ENCODE results near the gene HEXB.
A peak's percentile ranks its signal among the peaks of the same experiment; 100 is the strongest.

HEXB gene

DNA sequence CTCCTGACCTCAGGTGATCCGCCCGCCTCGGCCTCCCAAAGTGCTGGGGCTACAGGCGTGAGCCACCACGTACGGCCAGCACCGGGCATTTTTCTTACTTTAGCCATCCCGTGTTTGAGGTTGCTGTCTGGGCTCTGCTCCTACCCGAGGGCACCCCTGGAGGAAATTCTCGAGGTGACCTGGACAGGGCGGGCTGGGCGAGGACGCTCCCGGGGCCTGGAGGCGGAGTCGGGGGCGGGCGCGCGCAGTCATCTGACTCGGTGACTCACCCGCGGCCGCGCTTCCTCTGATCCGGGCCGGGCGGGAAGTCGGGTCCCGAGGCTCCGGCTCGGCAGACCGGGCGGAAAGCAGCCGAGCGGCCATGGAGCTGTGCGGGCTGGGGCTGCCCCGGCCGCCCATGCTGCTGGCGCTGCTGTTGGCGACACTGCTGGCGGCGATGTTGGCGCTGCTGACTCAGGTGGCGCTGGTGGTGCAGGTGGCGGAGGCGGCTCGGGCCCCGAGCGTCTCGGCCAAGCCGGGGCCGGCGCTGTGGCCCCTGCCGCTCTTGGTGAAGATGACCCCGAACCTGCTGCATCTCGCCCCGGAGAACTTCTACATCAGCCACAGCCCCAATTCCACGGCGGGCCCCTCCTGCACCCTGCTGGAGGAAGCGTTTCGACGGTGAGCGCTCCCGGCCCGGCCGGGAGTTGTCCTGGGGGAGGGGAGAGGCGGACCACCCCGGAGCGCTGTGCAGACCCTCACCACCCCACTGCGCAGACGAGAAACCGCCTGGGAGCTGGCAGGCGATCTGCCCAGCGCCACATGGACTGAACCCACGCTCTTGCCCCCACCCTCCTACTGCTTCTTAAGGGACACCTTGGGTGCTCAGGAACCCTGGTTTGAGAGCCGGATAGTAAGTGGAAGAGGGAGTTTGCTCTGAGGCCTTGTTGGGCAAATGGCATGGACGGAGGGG, at the start of gene HEXB:
Gene HEXB, plus strand, starts transcription at position 334 of the 952 bp plus-strand sequence. Its CDS starts 28 bp downstream, at position 362.
- DNase-seq: peak; percentile 5

DNA sequence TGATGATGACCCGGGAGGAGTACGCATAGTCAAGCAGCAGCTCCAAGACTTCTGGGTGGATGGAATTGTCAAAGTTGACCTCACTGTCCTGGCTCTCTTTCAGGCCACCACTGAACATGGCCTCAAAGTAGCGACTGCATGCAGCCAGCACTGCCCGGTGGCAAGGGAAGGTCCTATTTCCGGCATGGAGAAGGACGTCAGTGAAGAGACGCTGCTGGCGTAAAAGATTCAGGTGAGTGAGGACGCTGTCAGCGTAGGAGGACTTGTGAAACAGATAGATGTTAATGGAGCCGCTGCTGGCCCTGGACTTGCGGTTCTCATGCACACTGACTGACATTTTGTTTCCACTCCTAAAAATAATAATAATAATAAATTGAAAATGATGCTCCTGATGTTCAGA, 48.9 kb upstream of the HEXB start:
- no peak for DNase-seq

DNA sequence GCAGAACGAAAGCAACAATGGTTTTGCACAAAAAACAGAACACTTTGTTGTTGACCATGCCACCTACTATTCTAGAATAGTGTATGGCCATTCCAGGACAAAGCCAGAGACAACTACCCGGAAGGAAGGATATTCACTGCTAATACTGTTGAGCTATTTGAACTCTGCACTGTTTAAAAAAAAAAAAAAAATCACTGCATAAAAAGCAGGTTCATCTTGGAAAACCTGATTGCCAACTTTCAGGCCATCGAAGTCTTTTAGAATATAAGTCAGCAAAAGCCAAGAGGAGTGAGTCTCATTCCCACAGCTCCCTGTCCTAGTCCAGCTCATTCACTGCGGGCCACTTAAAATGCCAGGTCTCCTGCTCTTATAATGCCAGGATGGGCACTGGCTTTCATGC, 48.5 kb upstream of the HEXB start:
- DNase-seq: no peak

DNA sequence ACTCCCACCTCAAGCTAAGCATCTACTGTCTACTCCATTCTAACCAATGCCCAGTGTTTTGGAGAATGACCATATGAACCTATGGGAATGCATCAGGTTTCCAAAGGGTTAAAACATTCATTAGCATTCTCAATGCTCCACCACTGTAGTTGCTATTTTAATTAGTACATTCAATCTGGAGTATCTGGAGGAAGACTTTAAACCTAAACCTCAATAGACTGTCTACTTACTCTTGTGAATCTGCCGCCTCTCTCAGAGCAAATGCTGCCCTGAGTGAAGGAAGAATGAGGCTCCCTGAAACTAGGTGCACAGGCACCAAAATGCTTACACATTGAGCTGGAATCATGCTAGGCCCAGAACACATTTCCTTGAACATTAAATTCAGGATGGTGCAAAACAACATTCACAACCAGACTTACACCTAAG, 46.5 kb upstream of the HEXB start:
- no peak for DNase-seq

DNA sequence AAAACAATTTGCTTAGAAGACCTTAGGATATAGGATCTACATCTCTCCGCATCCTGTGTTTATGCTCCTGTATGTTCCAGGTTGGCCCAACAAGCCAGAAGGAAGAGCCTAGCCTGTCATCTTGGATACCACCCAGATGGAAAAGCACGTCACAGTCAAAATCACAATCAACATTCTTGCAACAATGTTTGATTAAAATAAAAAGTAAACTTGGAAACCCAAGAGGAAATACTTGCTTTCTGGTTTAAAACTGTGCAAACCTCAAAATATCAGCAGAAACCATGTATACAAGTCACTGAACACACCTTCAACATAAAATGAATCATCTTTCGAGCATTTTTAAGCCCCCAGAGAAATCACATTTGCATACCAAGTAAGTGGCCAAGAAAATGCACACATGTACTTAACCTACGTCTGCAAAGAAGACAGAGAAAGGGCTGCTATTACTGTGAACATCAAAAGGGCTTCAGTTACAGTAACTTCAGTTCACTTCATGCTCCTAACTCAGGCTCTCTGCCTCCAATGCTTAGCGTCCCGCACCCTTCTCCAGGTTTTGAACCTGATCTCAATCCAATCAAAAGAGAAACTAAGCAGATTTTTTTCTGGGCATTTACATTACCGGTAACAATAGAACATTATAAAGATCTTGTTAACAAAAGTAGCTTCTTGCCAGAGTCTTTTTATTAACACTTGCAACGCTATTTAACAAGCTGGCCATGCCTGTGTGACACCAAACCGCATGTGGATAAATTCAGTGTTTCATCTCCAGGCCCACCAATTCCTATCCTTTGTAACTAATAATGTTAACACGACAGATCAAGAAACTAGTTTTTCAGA, 45.8 kb upstream of the HEXB start:
- no peak for DNase-seq

DNA sequence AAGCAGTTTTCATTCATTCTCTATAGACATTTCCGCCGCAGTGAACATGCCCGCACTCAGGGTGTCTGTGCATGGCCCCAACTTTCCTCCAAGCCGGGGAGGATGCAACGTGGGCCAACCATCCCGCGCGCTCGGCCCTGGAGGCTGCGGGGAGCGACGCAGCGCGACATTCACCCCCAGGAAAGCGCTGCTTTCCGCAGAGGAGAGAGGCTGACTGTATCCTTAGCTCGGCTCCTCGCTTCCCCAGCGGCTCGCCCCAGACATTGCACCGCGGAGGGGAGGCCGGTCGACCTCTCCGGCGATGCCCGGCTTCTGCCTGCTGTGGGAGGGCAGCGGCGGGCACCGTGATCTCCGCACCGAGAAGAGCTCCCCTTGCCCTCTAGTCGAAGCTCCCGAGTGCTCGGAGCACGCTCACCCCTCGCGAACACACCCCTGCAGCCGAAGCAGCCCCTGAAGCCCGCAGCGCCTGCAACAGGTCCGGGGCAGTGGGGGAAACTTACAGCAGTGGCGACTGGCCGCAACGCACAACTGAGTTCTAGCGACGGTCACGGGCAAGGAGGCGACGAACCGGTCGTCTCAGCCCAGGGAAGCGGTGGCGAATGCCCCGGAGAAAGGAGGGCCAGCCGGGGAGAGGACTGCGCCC, 45.1 kb upstream of the HEXB start:
- no peak for DNase-seq

DNA sequence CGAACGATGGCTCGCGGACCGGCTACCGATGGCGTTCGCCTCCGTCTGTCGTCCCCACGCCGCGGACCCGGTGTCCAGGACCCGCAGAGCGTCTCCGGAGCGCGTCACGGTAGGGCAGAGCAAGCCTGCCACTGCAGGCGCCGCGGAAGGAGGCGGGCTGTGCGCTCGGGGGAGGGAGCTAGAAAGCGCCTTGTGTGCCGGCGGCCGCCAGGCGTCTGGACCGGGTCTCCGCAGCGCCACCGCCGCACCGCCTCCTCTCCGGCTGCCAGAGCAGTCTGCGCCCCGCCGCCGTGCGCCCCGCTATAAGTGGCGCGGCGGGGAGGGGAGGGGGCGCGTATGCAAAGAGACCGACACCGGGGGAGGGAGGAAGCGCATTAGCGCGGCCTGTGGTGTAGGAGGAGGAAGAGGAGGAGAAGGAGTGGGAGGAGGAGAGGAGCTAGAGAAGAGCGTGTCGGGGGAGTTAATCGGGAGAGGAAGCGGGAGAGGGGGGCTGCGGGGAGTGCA, 44.5 kb upstream of the HEXB start, which contains the start of gene ENC1:
Gene ENC1, minus strand, starts transcription at position 279 of the 504 bp plus-strand sequence. CDS start 4,243 bp downstream, outside the sequence.
- peak; percentile 83 for DNase-seq

DNA sequence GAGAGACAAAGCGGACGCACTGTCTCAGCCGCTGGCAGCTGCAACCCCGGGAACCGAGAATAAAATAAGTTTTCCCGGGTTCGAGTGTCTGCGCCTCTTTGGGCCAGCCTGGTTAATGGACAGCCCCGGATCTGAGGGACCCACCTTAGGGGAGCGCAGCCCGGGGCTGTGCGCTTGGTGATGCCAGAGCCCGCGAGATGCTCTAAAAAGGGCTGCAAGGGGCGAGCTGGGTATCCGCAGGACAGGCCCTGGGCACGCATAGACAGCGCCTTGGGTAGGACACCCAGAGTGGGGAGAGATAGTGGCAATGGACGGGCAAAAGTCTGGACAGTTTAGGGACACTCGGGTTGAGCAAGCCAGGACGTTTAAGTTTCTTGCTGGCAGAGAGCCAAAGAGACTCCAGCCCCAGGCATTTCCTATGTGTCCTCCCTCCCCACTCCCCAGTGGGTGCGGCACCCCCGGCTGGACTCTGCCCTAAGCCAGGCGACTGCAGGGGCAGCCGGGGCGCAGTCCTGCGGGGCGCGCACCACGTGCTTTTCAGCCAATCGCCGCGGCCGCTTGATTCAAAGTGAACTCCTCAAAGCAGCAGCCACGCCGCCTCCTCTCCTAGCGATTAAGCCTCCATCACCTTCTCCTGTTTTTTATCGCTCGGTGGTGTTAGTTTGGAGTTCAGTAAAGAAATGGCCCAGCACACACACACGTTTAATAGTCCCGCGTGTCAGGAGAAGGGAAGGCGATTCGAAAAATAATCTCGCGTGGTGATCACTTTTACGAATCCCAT, 43.9 kb upstream of the HEXB start:
- no peak for DNase-seq

DNA sequence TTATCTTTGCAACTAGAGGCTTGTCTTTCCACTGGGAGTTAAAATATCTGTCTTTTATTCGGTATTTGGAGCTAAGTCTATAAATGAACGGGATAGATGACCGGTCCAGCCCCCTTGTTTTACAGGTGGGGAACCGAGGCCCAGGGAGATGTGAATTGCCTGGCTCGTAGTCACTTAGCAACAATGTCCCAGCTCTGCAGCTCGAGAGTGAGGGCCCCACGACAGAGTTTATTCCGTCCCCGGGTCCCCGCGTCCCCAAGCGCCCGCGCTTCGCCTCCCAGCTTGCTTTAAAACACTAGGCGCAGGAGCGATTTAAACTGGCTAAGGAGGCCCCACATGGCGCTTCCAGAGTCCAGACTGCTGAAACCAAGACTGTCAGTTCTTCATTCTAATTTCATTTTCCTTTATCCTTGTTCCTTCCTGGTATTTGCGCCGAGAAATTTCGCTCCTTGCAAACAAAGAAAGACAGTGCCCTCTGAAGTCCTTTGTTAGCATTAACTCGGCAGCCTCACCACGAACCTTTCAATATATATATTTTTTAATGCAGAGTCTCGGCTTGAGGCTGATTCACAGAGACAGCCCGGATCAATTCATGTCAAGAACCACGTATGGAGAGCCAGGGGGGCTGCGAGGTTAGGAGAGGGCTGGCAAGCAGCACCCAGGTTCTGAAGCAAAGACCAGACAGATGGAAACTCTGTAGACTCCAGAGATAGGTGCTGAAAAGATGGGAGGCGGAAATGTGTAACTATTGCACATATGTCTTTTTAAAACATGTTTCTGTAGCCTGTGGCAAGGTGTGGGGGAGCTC, 43.1 kb upstream of the HEXB start:
- peak; percentile 71 for DNase-seq

DNA sequence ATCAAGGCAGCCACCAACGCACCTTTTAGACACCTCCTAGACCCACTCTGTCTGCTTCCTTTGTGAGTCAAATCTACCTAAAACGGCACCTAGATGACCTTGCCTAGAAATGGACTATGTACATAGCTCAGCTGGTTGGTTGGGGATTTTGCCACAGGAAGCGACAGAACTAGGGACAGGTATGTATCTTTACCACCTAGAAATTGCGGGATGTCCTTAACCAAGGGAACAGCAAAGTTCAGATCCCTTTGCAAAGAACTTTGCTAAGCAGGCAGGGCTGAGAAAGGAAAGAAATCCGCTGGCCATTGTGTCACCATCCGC, 42.5 kb upstream of the HEXB start:
- no peak for DNase-seq

DNA sequence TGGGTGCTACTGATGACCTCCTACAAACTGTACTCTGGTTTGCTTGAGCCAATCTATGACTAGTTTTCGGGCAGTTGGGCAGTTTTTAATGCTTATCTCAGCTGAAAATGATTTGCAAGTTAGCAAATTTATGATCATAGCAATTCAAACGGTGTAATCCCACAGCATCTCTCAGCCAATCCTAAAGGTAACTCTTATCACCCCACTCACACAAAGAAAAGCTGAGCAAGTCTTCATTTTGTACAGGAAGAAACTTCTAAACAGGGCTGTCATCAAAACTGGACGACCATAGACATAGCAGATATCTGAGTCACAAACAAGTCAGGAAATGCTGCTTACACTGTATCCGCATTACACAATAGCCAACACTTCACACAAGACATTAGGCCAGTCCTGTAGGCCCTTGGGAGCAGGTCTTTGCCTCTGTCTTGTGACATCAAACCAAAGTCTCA, 41.9 kb upstream of the HEXB start:
- DNase-seq: no peak

DNA sequence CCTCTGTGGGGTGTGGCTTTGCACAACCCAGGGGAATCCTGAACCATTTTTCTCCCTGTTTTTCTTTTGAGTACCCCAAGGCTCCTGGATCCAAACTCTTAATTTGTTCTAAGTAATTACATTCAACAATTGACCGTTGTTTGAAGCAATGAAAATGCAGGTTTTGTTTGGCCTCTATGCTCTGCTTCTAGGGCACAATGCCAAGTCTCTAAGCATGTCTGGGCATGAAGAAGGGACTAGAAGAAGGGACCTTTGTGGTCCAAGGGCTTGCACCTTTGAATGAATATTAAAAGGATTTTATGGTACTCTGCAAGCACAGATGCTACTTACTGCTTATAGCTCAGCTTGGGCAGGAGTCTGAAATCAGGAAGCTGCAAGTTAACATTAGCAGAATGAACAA, 37.9 kb upstream of the HEXB start:
- no peak for DNase-seq

DNA sequence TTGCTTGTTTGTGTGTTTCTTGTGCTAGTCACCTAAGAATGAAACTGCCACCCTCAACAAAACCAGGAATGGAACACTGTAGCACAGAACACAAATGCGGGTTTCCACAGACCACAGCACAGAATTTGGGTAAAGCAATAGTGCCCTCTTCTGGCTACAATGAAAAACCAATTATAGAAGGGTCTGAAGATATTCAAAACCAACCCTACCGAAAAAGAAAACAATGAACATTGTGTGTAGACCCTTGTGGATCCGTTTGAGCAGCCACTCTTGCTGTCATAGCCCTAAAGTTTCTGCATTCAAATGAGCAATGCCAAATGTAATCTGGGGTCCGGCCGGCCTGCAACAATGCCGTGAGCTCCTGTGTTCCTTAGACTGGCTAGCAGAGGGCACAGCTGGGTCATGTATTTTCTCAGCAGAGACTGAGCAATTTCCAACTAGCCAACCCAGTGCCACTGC, 36.2 kb upstream of the HEXB start:
- peak; percentile 51 for DNase-seq

DNA sequence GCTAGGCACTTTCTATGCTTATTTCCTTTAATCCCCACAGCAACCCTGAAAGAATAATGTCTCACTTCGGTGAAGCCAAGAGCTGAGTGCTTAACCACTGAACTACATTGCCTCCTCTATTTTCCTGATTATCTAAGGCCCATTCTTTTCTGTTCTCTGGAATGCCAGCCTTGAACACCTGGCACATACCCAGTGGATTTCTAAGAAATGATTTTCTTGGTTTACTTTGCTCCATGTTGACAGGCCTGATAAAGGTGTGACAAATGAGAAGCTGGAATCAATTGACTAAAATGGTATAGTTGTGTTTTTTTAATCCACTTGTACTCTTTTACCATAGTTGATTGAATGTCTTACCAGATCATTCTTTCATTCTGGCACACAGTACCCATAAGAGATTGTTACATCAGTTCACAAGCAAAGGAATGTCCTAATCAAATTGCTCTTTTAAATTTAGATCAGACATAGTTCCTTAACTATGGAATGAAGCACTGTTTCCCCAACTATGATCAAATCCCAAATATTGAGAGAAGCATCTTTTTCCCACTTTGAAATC, 35.5 kb upstream of the HEXB start:
- no peak for DNase-seq

DNA sequence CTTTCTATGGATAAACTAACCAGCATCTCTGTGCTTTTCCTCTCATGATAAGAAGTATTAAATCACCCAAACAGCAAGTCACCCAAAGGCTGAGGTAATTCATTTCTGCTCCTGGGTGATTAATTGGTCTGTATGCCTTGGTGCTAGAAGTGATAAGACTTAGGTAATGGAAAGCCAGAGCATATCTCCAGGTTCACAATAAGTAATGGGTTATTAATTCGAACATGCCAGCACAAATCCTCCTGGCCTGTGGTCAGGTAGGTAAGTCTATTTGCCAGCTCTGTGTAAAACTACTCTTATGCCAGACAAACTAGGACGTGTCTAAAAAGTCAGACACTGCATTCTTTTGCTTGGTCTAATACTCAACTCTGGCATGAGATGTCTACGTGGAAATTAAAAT, 33.3 kb upstream of the HEXB start:
- DNase-seq: no peak

DNA sequence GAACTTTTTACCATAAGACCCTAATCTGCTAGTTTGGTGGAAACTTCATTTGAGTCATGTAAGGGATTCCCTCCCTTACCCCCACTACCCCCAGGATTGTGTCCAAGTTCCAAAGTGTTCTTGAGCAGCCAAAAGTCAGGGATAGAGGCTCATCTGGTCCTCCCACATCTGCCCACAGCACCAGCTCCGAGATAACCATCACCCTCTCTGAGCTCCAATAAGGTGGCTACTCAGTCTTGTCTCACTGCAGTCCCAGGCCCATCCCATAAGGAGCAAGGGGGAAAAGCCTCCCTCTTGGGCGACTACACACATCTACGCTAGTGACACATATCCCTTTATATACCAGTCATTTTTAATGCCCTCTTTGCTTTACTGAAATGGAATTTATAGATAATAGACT, 32.5 kb upstream of the HEXB start:
- no peak for DNase-seq

DNA sequence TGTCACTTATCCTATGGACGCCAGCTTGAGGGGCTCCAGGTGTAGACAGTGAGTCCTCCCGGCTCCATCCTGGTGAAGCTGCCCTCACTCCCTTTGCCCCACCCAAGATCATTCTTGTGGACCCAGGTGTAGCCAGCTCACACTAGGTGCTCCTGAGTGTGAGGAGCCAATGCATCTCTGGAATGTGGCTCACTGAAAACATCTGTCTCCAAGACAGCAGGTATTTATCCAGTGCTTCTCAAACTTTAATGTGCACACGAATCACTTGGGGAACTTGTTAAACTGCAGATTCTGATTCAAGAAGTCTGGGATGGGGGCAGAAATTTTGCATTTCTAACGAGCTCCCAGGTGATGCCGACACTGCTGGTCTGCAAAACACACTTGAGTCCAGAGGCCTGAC, 31.0 kb upstream of the HEXB start:
- DNase-seq: no peak

DNA sequence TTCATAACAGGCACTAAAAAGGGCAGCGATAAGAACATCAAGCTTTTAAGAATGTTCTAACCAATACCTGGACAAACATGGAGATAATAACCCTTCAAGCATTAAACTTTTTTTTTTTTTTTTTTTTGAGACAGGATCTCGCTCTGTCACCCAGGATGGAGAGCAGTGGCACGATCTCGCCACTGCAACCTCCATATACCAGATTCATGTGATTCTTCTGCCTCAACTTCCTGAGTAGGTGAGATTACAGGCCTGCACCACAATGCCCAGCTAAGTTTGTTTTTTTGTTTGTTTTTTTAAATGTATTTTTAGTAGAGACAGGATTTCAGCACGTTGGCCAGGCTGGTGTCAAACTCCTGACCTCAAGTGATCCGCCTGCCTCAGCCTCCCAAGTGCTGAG, 29.8 kb upstream of the HEXB start:
- DNase-seq: no peak

DNA sequence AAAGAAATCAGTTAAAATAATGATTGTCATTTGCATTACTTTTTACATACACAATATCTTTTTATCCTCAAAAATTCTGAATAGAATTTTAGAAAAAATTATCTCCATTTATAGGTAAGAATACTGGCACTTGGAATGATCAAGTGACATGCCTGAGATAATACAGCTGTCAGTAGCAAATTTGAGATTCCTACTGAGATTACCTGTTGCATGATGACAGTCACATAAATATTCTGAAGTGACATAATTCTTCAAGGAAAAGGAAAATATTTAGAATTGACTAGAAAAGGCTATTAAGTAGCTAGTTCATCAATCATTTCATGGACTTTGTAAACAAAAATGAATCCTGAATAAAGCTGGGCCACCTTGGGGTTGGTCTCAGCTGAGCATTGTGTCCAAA, 29.3 kb upstream of the HEXB start:
- no peak for DNase-seq

DNA sequence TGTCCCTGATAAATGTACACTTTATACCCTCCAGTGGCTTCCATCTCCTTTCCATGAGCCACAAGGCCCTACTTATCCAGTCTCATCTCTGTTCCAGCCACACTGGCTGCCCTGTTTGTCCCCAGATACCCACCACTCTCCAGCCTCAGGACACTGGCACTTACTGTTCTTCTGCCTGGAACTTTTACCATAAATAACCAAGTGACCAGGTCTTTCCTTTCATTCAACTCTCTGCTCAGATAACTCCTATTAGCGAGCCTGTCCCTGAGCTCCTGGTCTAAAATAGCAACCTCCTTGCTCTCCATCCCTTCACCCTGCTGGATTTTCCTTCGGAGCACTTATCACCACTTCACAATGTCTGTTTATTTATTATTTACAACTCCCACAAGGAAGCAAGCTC, 27.9 kb upstream of the HEXB start:
- DNase-seq: no peak

DNA sequence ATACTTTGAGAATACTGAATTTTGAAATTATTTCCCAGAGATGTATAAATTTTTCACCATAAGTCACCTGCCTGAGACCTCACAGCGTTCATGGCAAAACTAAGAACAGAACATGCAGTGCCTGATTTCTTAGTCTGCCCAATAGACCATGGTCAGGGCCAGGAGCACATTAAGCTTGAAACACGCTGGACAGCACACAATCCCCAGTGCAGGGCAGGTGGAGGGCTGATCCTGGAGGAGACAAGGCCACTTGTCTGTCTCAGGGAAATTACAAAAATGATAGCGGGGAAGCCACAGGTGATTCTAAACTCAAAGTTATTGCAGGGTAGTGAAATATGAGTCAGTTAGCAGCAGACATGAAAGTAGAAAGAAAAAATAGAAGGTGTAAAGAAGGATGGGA, 25.9 kb upstream of the HEXB start:
- DNase-seq: no peak
